HepG2 (cell line): ENCODE data around the gene SDK1. TPM values are rescaled to one million over a fixed set of nuclear protein-coding genes. Genes with fewer than 3 reads are reported as not detected.

Experiments
- ATAC-seq: fragments of 200-7000 bp; cut with Tn5 transposase; 3 replicates; pipeline ENCODE4 v1.9.1; 2020; ENCODE audit warnings: mild to moderate bottlenecking, moderate library complexity
- BruUV-seq: library from RNA; stranded (reverse); fragments of 400-500 nt; replicated peaks from 2 replicates; lab custom pipeline; 2021; lab: Mats Ljungman, UMichigan
- CTCF ChIA-PET: fragments of 300-600 bp; formaldehyde crosslinking; extraction: SDS; loops from one replicate; lab custom pipeline; 2021; ENCODE audit warnings: low total read pairs, inconsistent platforms, low intra/inter-chr PET ratio; lab: Yijun Ruan, JAX
- POLR2A ChIA-PET: fragments of 350-600 bp; sonication (Branson Sonifier 250); formaldehyde crosslinking; loops from one replicate; lab custom pipeline; 2020; ENCODE audit warnings: antibody characterized with exemption, inconsistent platforms; lab: Yijun Ruan, JAX
- DNase-seq: peaks from one replicate; pipeline ENCODE4 v3.0.0-alpha.2; 2015; ENCODE audit warnings: low spot score
- FAIRE-seq: peaks from 3 replicates; lab custom pipeline; 2011; peaks lifted over from hg19 to GRCh38; lab: Jason Lieb, UNC
- H2AFZ ChIP-seq: one replicate; pipeline ENCODE4 v1.6.1; 2011; ENCODE audit warnings: low read length, inconsistent platforms
- H3K27ac ChIP-seq: fragments of 300-600 bp; 3 replicates; pipeline ENCODE4 v1.8.0; 2011; ENCODE audit warnings: mixed run types, mild to moderate bottlenecking, mixed read lengths, low read length, inconsistent platforms; ENCODE audit not compliant: insufficient read depth; ENCODE audit errors: extremely low read length
- H3K27me3 ChIP-seq, 2 experiments: fragments of 200-600 bp in 1 of 2; 2 replicates in 1 of 2; 3 replicates in 1 of 2; pipeline versions ENCODE4 v1.6.0 to v1.8.0; 2011; ENCODE audit warnings: low read length in 2 of 2, mild to moderate bottlenecking in 2 of 2, moderate library complexity in 2 of 2, inconsistent platforms in 1 of 2; ENCODE audit not compliant: insufficient read depth in 2 of 2, control insufficient read depth in 1 of 2
- H3K36me3 ChIP-seq, 2 experiments: fragments of 200-600 bp in 1 of 2; replicated peaks in 1 of 2; 2 replicates in 1 of 2; 3 replicates in 1 of 2; pipeline versions ENCODE4 v1.5.1 to v1.8.0; 2011; ENCODE audit warnings: low read length in 2 of 2, inconsistent platforms in 1 of 2; ENCODE audit not compliant: insufficient read depth in 2 of 2, control insufficient read depth in 1 of 2
- H3K4me1 ChIP-seq: 2 replicates; pipeline ENCODE4 v1.5.1; 2012; ENCODE audit warnings: low read length, inconsistent platforms; ENCODE audit not compliant: insufficient read depth
- H3K4me2 ChIP-seq: 2 replicates; pipeline ENCODE4 v1.6.0; 2011; ENCODE audit warnings: low read depth, low read length, inconsistent platforms
- H3K4me3 ChIP-seq, 3 experiments: fragments of 200-600 bp in 1 of 3; sonication (generic), shearing (Covaris generic) in 1 of 3; replicated peaks in 1 of 3; 2 replicates each; pipeline ENCODE4 v1.5.1; 2011 to 2016; ENCODE audit warnings: low read length in 3 of 3, inconsistent platforms in 2 of 3, low read depth in 2 of 3, mild to moderate bottlenecking in 2 of 3, control low read depth in 1 of 3, mixed read lengths in 1 of 3; ENCODE audit not compliant: insufficient read depth in 1 of 3
- H3K79me2 ChIP-seq: one replicate; pipeline ENCODE4 v1.6.1; 2011; ENCODE audit warnings: low read length, inconsistent platforms; ENCODE audit not compliant: insufficient read depth
- H3K9ac ChIP-seq: 2 replicates; pipeline ENCODE4 v1.6.0; 2011; ENCODE audit warnings: mild to moderate bottlenecking, low read depth, low read length, inconsistent platforms; ENCODE audit not compliant: insufficient read depth
- H3K9me3 ChIP-seq: 2 replicates; pipeline ENCODE4 v1.5.1; 2012; ENCODE audit warnings: mild to moderate bottlenecking, low read length
- H4K20me1 ChIP-seq: 2 replicates; pipeline ENCODE4 v1.6.0; 2011; ENCODE audit warnings: inconsistent platforms, mild to moderate bottlenecking, low read length, moderate library complexity; ENCODE audit not compliant: insufficient read depth
- DNMT3B ChIP-seq: conservative IDR thresholded peaks from 2 replicates; pipeline ENCODE4 v1.6.1; 2016; ENCODE audit warnings: missing biosample characterization, control low read depth
- FOXP1 ChIP-seq, 2 experiments: fragments of 450-650 bp in 1 of 2; IDR thresholded peaks; 2 replicates each; pipeline ENCODE4 v1.6.1; 2017 to 2018; ENCODE audit warnings: antibody characterized with exemption in 1 of 2
- JUNB ChIP-seq: sonication (generic); formaldehyde crosslinking; IDR thresholded peaks from 2 replicates; pipeline ENCODE4 v1.8.0; 2022; ENCODE audit warnings: missing genetic modification reagents, mild to moderate bottlenecking, borderline replicate concordance
- TCF12 ChIP-seq, 2 experiments: fragments of 450-650 bp in 1 of 2; sonication (generic) in 1 of 2; formaldehyde crosslinking in 1 of 2; IDR thresholded peaks; 2 replicates each; pipeline versions ENCODE4 v1.6.1 to v1.8.0; 2017 to 2022; ENCODE audit warnings: antibody characterized with exemption in 1 of 2, mild to moderate bottlenecking in 1 of 2, missing genetic modification reagents in 1 of 2, moderate library complexity in 1 of 2
- ZFP36L2 ChIP-seq: sonication (generic); formaldehyde crosslinking; IDR thresholded peaks from 2 replicates; pipeline ENCODE4 v1.4.0; 2020; ENCODE audit warnings: missing genetic modification reagents
- ZMAT3 ChIP-seq: sonication (generic); formaldehyde crosslinking; conservative IDR thresholded peaks from 2 replicates; pipeline ENCODE4 v1.7.0; 2021; ENCODE audit warnings: missing genetic modification reagents
- WGBS: methylation state at CpG from one replicate; pipeline ENCODE4 v1.1.6; 2017; ENCODE audit warnings: low lambda C conversion rate; 5-methylcytosine and 5-hydroxymethylcytosine counted together
- in situ Hi-C: cut with HindIII; loops from 2 replicates; pipeline ENCODE4 v1.10.0; 2017; ENCODE audit warnings: low pct_unique_long_range_greater_than_20kb; ENCODE audit not compliant: extremely low pct_ligation_motif_present
- intact Hi-C: fragments of 100-400 bp; cut with micrococcal nuclease; formaldehyde crosslinking; loops from one replicate; pipeline ENCODE4 v1.10.0; 2022; ENCODE audit not compliant: unreplicated experiment
- polyA plus RNA-seq, 8 experiments: library from polyadenylated mRNA; depleted of rRNA in 3 of 8; stranded (reverse) in 7 of 8; unstranded in 1 of 8; fragments of >200 nt; fragmentation: Illumina TruSeq in 4 of 8; extraction: Trizol in 4 of 8; gene quantifications; 2 replicates each; pipeline versions ENCODE4 v1.2.1 to v1.2.3, GENCODE V29; 2011 to 2016; ENCODE audit warnings: low read depth in 4 of 8, missing spikeins in 1 of 8, mixed read lengths in 1 of 8; ENCODE audit not compliant: insufficient read depth in 1 of 8
- total RNA-seq, 5 experiments: library from RNA; depleted of rRNA; stranded (reverse); fragments of >200 nt; fragmentation: Illumina TruSeq; extraction: Trizol; gene quantifications; 2 replicates each; pipeline ENCODE4 v1.2.3, GENCODE V29; 2016; ENCODE audit warnings: low read depth in 1 of 5
- TF ChIP-seq, protein P1 (sequence below): sonication (generic); formaldehyde crosslinking; IDR thresholded peaks from 2 replicates; pipeline ENCODE4 v1.4.0; 2020; ENCODE audit warnings: mild to moderate bottlenecking, low read depth, missing genetic modification reagents
- TF ChIP-seq, protein P2 (sequence below): sonication (generic); formaldehyde crosslinking; conservative IDR thresholded peaks from 2 replicates; pipeline ENCODE4 v1.4.0; 2020; ENCODE audit warnings: missing genetic modification reagents
- TF ChIP-seq, protein P3 (sequence below), 2 experiments: sonication (generic) in 1 of 2; formaldehyde crosslinking in 1 of 2; IDR thresholded peaks; 2 replicates each; pipeline versions ENCODE4 v1.5.1 to v1.6.1; 2011 to 2020; ENCODE audit warnings: borderline replicate concordance in 1 of 2, low read depth in 1 of 2, low read length in 1 of 2, mild to moderate bottlenecking in 1 of 2, missing genetic modification reagents in 1 of 2, moderate library complexity in 1 of 2
- TF ChIP-seq, protein P4 (sequence below): sonication (generic); formaldehyde crosslinking; IDR thresholded peaks from 2 replicates; pipeline ENCODE4 v1.8.1; 2023; ENCODE audit warnings: mild to moderate bottlenecking, inconsistent platforms, moderate library complexity, missing genetic modification reagents, borderline replicate concordance
- TF ChIP-seq, protein P5 (sequence below): sonication (generic); formaldehyde crosslinking; IDR thresholded peaks from 2 replicates; pipeline ENCODE4 v1.5.0; 2020; ENCODE audit warnings: mild to moderate bottlenecking, missing genetic modification reagents
- TF ChIP-seq, protein P6 (sequence below): sonication (generic); formaldehyde crosslinking; IDR thresholded peaks from 2 replicates; pipeline ENCODE4 v1.5.0; 2020; ENCODE audit warnings: mild to moderate bottlenecking, missing genetic modification reagents

SDK1 gene
- total and polyA plus RNA-seq, 2 of the 13 experiments (the other 11 are each of a cell fraction or from before 2014, with no cell fraction given), result 0.35 to 2.4 TPM

DNA sequence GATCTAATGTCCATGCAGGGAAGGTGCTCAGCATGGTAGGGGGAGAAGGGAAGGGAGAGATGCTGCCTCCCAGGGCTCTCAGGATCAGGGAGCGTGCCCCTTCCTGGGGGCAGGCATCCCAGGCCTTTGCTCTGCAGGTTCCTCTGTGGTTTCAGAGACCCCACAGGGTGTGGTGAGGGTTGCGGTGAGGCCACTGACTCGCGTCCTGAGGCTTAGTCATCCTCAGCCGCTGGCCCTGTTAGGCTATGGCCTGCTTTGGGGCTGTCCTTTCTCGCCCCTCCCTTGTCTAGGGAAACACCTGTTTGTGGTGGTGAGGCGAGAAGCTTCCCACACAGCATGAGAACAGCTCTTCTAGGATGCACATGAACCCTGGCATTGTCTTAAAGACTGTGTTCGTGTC lies 822.8 kb downstream of the SDK1 start:
- ATAC-seq, result no peak
- H3K4me1 ChIP-seq, result no peaks in the 10 kb centered on the region
- WGBS, result 100% methylated on average over 1 of the region's 8 CpGs
- H3K4me2 ChIP-seq, result no peak overlapping the region
- H2AFZ ChIP-seq, result no peak overlapping the region
- no TSS peak for BruUV-seq
- H3K9me3 ChIP-seq, result peaks cover 28% of the 10 kb centered on the region
- H3K79me2 ChIP-seq, result no peaks in the 10 kb centered on the region
- CTCF ChIA-PET, result no interaction called here
- in situ Hi-C loops (no loop called here), intact Hi-C loops (no loop called here)
- no peak overlapping the region for H3K9ac ChIP-seq
- H3K27ac ChIP-seq, result no peak overlapping the region
- DNase-seq, result no peak
- H4K20me1 ChIP-seq, result no peaks in the 10 kb centered on the region
- H3K36me3 ChIP-seq, result no peaks in the 10 kb centered on the region
- POLR2A ChIA-PET, result no interaction called here
- no peak for FAIRE-seq
- H3K4me3 ChIP-seq, result no peak overlapping the region
- H3K27me3 ChIP-seq, result no peaks in the 10 kb centered on the region
- TF ChIP-seq FOXP1 (IDR thresholded peaks at IDR 0.05), result no peak
- TF ChIP-seq FOXP1 (CRISPR knock-in tag; IDR thresholded peaks at IDR 0.05), result no peak
- no peak for TF ChIP-seq DNMT3B (CRISPR knock-in tag)
- TF ChIP-seq, protein P1, sequence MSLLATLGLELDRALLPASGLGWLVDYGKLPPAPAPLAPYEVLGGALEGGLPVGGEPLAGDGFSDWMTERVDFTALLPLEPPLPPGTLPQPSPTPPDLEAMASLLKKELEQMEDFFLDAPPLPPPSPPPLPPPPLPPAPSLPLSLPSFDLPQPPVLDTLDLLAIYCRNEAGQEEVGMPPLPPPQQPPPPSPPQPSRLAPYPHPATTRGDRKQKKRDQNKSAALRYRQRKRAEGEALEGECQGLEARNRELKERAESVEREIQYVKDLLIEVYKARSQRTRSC (CRISPR knock-in tag), result no peak
- TF ChIP-seq, protein P2, sequence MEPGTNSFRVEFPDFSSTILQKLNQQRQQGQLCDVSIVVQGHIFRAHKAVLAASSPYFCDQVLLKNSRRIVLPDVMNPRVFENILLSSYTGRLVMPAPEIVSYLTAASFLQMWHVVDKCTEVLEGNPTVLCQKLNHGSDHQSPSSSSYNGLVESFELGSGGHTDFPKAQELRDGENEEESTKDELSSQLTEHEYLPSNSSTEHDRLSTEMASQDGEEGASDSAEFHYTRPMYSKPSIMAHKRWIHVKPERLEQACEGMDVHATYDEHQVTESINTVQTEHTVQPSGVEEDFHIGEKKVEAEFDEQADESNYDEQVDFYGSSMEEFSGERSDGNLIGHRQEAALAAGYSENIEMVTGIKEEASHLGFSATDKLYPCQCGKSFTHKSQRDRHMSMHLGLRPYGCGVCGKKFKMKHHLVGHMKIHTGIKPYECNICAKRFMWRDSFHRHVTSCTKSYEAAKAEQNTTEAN (CRISPR knock-in tag), result no peak
- TF ChIP-seq, protein P3, sequence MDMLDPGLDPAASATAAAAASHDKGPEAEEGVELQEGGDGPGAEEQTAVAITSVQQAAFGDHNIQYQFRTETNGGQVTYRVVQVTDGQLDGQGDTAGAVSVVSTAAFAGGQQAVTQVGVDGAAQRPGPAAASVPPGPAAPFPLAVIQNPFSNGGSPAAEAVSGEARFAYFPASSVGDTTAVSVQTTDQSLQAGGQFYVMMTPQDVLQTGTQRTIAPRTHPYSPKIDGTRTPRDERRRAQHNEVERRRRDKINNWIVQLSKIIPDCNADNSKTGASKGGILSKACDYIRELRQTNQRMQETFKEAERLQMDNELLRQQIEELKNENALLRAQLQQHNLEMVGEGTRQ (IDR thresholded peaks at IDR 0.05; ENCODE audit: low read depth, low read length), result no peak
- TF ChIP-seq, protein P3 (CRISPR knock-in tag; IDR thresholded peaks at IDR 0.05; ENCODE audit: borderline replicate concordance), result no peak
- TF ChIP-seq, protein P4, sequence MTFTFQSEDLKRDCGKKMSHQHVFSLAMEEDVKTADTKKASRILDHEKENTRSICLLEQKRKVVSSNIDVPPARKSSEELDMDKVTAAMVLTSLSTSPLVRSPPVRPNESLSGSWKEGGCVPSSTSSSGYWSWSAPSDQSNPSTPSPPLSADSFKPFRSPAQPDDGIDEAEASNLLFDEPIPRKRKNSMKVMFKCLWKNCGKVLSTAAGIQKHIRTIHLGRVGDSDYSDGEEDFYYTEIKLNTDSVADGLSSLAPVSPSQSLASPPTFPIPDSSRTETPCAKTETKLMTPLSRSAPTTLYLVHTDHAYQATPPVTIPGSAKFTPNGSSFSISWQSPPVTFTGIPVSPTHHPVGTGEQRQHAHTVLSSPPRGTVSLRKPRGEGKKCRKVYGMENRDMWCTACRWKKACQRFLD (CRISPR knock-in tag), result no peak
- TF ChIP-seq, protein P5, sequence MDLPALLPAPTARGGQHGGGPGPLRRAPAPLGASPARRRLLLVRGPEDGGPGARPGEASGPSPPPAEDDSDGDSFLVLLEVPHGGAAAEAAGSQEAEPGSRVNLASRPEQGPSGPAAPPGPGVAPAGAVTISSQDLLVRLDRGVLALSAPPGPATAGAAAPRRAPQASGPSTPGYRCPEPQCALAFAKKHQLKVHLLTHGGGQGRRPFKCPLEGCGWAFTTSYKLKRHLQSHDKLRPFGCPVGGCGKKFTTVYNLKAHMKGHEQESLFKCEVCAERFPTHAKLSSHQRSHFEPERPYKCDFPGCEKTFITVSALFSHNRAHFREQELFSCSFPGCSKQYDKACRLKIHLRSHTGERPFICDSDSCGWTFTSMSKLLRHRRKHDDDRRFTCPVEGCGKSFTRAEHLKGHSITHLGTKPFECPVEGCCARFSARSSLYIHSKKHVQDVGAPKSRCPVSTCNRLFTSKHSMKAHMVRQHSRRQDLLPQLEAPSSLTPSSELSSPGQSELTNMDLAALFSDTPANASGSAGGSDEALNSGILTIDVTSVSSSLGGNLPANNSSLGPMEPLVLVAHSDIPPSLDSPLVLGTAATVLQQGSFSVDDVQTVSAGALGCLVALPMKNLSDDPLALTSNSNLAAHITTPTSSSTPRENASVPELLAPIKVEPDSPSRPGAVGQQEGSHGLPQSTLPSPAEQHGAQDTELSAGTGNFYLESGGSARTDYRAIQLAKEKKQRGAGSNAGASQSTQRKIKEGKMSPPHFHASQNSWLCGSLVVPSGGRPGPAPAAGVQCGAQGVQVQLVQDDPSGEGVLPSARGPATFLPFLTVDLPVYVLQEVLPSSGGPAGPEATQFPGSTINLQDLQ (CRISPR knock-in tag), result no peak
- no peak for TF ChIP-seq JUNB (CRISPR knock-in tag)
- no peak for TF ChIP-seq ZFP36L2 (CRISPR knock-in tag)
- TF ChIP-seq, protein P6, sequence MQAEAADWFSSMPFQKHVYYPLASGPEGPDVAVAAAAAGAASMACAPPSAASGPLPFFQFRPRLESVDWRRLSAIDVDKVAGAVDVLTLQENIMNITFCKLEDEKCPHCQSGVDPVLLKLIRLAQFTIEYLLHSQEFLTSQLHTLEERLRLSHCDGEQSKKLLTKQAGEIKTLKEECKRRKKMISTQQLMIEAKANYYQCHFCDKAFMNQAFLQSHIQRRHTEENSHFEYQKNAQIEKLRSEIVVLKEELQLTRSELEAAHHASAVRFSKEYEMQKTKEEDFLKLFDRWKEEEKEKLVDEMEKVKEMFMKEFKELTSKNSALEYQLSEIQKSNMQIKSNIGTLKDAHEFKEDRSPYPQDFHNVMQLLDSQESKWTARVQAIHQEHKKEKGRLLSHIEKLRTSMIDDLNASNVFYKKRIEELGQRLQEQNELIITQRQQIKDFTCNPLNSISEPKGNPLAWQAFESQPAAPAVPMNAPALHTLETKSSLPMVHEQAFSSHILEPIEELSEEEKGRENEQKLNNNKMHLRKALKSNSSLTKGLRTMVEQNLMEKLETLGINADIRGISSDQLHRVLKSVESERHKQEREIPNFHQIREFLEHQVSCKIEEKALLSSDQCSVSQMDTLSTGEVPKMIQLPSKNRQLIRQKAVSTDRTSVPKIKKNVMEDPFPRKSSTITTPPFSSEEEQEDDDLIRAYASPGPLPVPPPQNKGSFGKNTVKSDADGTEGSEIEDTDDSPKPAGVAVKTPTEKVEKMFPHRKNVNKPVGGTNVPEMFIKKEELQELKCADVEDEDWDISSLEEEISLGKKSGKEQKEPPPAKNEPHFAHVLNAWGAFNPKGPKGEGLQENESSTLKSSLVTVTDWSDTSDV (CRISPR knock-in tag), result no peak
- TF ChIP-seq ZMAT3 (CRISPR knock-in tag), result no peak
- TF ChIP-seq TCF12 (IDR thresholded peaks at IDR 0.05), result no peak
- TF ChIP-seq TCF12 (CRISPR knock-in tag; IDR thresholded peaks at IDR 0.05), result no peak
